PFSK-1 (cell line): Measurements from ENCODE around the gene RGS17.

Experiments used
- FOXP2 ChIP-seq: optimal IDR thresholded peaks from 2 replicates; pipeline ENCODE3; 2011; ENCODE audit warnings: borderline replicate concordance, control low read depth, inconsistent platforms; ENCODE audit not compliant: insufficient read depth; ENCODE audit errors: extremely low read length, extremely low read depth
- POLR2AphosphoS5 ChIP-seq: IDR thresholded peaks from 2 replicates; pipeline ENCODE4 v1.6.1; 2012; ENCODE audit warnings: low read depth, mild to moderate bottlenecking, control low read depth, low read length, moderate library complexity
- SIN3A ChIP-seq: IDR thresholded peaks from 2 replicates; pipeline ENCODE4 v1.6.1; 2012; ENCODE audit warnings: mild to moderate bottlenecking, low read length, moderate library complexity, borderline replicate concordance; ENCODE audit not compliant: insufficient read depth
- TAF1 ChIP-seq: IDR thresholded peaks from 2 replicates; pipeline ENCODE4 v1.6.1; 2012; ENCODE audit warnings: low read length, control low read depth, borderline replicate concordance; ENCODE audit not compliant: insufficient read depth
- TF ChIP-seq, protein P1 (sequence below), 2 experiments: IDR thresholded peaks; 2 replicates each; pipeline versions ENCODE4 v1.6.1 to v1.8.0; 2011 to 2012; ENCODE audit warnings: low read depth in 2 of 2, low read length in 2 of 2, control low read depth in 1 of 2, inconsistent platforms in 1 of 2, mild to moderate bottlenecking in 1 of 2, moderate library complexity in 1 of 2; ENCODE audit not compliant: insufficient read depth in 1 of 2

The RGS17 gene

GRCh38 chr6:153062516-153062915, 68.6 kb downstream of the RGS17 start:
- TF ChIP-seq FOXP2 (no peak), TAF1 (no peak), POLR2AphosphoS5 (no peak), SIN3A (no peak)
- TF ChIP-seq, protein P1, sequence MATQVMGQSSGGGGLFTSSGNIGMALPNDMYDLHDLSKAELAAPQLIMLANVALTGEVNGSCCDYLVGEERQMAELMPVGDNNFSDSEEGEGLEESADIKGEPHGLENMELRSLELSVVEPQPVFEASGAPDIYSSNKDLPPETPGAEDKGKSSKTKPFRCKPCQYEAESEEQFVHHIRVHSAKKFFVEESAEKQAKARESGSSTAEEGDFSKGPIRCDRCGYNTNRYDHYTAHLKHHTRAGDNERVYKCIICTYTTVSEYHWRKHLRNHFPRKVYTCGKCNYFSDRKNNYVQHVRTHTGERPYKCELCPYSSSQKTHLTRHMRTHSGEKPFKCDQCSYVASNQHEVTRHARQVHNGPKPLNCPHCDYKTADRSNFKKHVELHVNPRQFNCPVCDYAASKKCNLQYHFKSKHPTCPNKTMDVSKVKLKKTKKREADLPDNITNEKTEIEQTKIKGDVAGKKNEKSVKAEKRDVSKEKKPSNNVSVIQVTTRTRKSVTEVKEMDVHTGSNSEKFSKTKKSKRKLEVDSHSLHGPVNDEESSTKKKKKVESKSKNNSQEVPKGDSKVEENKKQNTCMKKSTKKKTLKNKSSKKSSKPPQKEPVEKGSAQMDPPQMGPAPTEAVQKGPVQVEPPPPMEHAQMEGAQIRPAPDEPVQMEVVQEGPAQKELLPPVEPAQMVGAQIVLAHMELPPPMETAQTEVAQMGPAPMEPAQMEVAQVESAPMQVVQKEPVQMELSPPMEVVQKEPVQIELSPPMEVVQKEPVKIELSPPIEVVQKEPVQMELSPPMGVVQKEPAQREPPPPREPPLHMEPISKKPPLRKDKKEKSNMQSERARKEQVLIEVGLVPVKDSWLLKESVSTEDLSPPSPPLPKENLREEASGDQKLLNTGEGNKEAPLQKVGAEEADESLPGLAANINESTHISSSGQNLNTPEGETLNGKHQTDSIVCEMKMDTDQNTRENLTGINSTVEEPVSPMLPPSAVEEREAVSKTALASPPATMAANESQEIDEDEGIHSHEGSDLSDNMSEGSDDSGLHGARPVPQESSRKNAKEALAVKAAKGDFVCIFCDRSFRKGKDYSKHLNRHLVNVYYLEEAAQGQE (IDR thresholded peaks at IDR 0.05; ENCODE audit: insufficient read depth in 1 of 2, low read depth in 2 of 2, low read length in 2 of 2): no peak

DNA sequence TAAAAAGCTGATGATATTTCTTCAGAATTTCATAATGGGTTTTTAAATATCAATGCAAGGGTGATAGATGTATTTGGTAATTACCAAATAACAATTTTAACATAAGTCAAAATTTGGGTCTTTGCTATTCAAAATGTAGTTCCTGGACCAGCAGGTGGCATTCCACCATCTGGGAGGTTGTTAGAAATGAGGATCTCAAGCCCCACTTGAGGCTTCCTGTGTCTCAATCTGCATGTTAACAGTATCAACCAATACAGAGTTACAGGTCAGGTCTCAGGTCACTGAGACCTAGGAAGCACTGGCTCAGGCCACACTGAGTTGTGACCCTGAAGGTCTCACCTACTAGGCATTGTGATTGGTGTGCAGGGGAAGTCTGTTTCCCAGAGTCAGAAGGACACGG, 71.3 kb downstream of the RGS17 start:
- TF ChIP-seq TAF1 (no peak), SIN3A (no peak), FOXP2 (no peak), POLR2AphosphoS5 (no peak)
- TF ChIP-seq, protein P1 (IDR thresholded peaks at IDR 0.05; ENCODE audit: insufficient read depth in 1 of 2, low read depth in 2 of 2, low read length in 2 of 2): no peak

- no peak for TF ChIP-seq TAF1
- TF ChIP-seq SIN3A: no peak
- TF ChIP-seq, protein P1 (IDR thresholded peaks at IDR 0.05; ENCODE audit: insufficient read depth in 1 of 2, low read depth in 2 of 2, low read length in 2 of 2): no peak
- TF ChIP-seq FOXP2: no peak
- no peak for TF ChIP-seq POLR2AphosphoS5
Measured at GRCh38 chr6:153059311-153059710, 71.8 kb downstream of the RGS17 start.

- TF ChIP-seq TAF1: no peak
- no peak for TF ChIP-seq POLR2AphosphoS5
- TF ChIP-seq, protein P1 (IDR thresholded peaks at IDR 0.05; ENCODE audit: insufficient read depth in 1 of 2, low read depth in 2 of 2, low read length in 2 of 2): no peak
- TF ChIP-seq FOXP2: no peak
- no peak for TF ChIP-seq SIN3A
Measured at GRCh38 chr6:153058909-153059308, 72.2 kb downstream of the RGS17 start.

GRCh38 chr6:153058291-153058690, 72.8 kb downstream of the RGS17 start:
- TF ChIP-seq POLR2AphosphoS5 (no peak), SIN3A (no peak), FOXP2 (no peak), TAF1 (no peak)
- TF ChIP-seq, protein P1 (IDR thresholded peaks at IDR 0.05; ENCODE audit: insufficient read depth in 1 of 2, low read depth in 2 of 2, low read length in 2 of 2): no peak
